ENCODE data around the gene RPS18.

The RPS18 gene

GRCh38 chr6:33292996-33293682 lies 21.3 kb downstream of the RPS18 start:
- no peak overlapping the region for H3K4me3 ChIP-seq (ENCODE audit: low read depth, low read length)
- no peaks in the 10 kb centered on the region for H3K27me3 ChIP-seq (ENCODE audit: control insufficient read depth, insufficient read depth, low read length)
- no peaks in the 10 kb centered on the region for H3K9me3 ChIP-seq (ENCODE audit: control insufficient read depth, insufficient read depth, low read depth, low read length)
- H3K9ac ChIP-seq (ENCODE audit: low read length): no peak overlapping the region
- H3K36me3 ChIP-seq (ENCODE audit: control insufficient read depth, insufficient read depth, low read length): peaks cover 51% of the 10 kb centered on the region
- no peak overlapping the region for H3K27ac ChIP-seq (ENCODE audit: low read depth, low read length)
- H3K4me1 ChIP-seq (ENCODE audit: control insufficient read depth, insufficient read depth, low read length): peaks cover 14% of the 10 kb centered on the region

GRCh38 chr6:33294086-33294823 lies 22.4 kb downstream of the RPS18 start:
- Histone ChIP-seq H3K9ac (ENCODE audit: low read length) (no peak overlapping the region), H3K4me3 (ENCODE audit: low read depth, low read length) (no peak overlapping the region), H3K27me3 (ENCODE audit: control insufficient read depth, insufficient read depth, low read length) (no peaks in the 10 kb centered on the region), H3K4me1 (ENCODE audit: control insufficient read depth, insufficient read depth, low read length) (peaks cover 11% of the 10 kb centered on the region), H3K9me3 (ENCODE audit: control insufficient read depth, insufficient read depth, low read depth, low read length) (no peaks in the 10 kb centered on the region), H3K27ac (ENCODE audit: low read depth, low read length) (no peak overlapping the region), H3K36me3 (ENCODE audit: control insufficient read depth, insufficient read depth, low read length) (peaks cover 50% of the 10 kb centered on the region)

GRCh38 chr6:33295621-33296369 lies 23.9 kb downstream of the RPS18 start:
- Histone ChIP-seq H3K4me1 (ENCODE audit: control insufficient read depth, insufficient read depth, low read length) (peaks cover 6% of the 10 kb centered on the region; the same call in 1 of the 2 replicates), H3K9ac (ENCODE audit: low read length) (no peak overlapping the region), H3K27me3 (ENCODE audit: control insufficient read depth, insufficient read depth, low read length) (no peaks in the 10 kb centered on the region), H3K27ac (ENCODE audit: low read depth, low read length) (no peak overlapping the region), H3K36me3 (ENCODE audit: control insufficient read depth, insufficient read depth, low read length) (peaks cover 50% of the 10 kb centered on the region), H3K9me3 (ENCODE audit: control insufficient read depth, insufficient read depth, low read depth, low read length) (no peaks in the 10 kb centered on the region), H3K4me3 (ENCODE audit: low read depth, low read length) (no peak overlapping the region)

- peak overlapping the region; percentile 68 for H3K9ac ChIP-seq (ENCODE audit: low read length)
- H3K36me3 ChIP-seq (ENCODE audit: control insufficient read depth, insufficient read depth, low read length): peaks cover 39% of the 10 kb centered on the region
- H3K27ac ChIP-seq (ENCODE audit: low read depth, low read length): no peak overlapping the region
- H3K4me3 ChIP-seq (ENCODE audit: low read depth, low read length): peak overlapping the region; percentile 97
- H3K4me1 ChIP-seq (ENCODE audit: control insufficient read depth, insufficient read depth, low read length): peaks cover 6% of the 10 kb centered on the region; the same call in 1 of the 2 replicates
- no peaks in the 10 kb centered on the region for H3K9me3 ChIP-seq (ENCODE audit: control insufficient read depth, insufficient read depth, low read depth, low read length)
- H3K27me3 ChIP-seq (ENCODE audit: control insufficient read depth, insufficient read depth, low read length): no peaks in the 10 kb centered on the region
Measured at GRCh38 chr6:33296797-33297405, 25.0 kb downstream of the RPS18 start.

GRCh38 chr6:33297406-33297955 lies 25.6 kb downstream of the RPS18 start:
- Histone ChIP-seq H3K36me3 (ENCODE audit: control insufficient read depth, insufficient read depth, low read length) (peaks cover 33% of the 10 kb centered on the region), H3K9me3 (ENCODE audit: control insufficient read depth, insufficient read depth, low read depth, low read length) (no peaks in the 10 kb centered on the region), H3K27ac (ENCODE audit: low read depth, low read length) (no peak overlapping the region), H3K9ac (ENCODE audit: low read length) (peak overlapping the region; percentile 68), H3K4me1 (ENCODE audit: control insufficient read depth, insufficient read depth, low read length) (peaks cover 6% of the 10 kb centered on the region; the same call in 1 of the 2 replicates), H3K27me3 (ENCODE audit: control insufficient read depth, insufficient read depth, low read length) (no peaks in the 10 kb centered on the region), H3K4me3 (ENCODE audit: low read depth, low read length) (peak overlapping the region; percentile 97)

- no peak overlapping the region for H3K27ac ChIP-seq (ENCODE audit: low read depth, low read length)
Measured at GRCh38 chr6:33297956-33298772, 26.3 kb downstream of the RPS18 start.

GRCh38 chr6:33298773-33299236 lies 26.9 kb downstream of the RPS18 start, which contains the start of gene RGL2:
TSS of gene RGL2 (minus strand) at chr6:33298942. CDS start at chr6:33298610, 332 bp downstream.
- H3K4me3 ChIP-seq (ENCODE audit: low read depth, low read length): peak within 1 kb of the TSS; percentile 97
- H3K36me3 ChIP-seq (ENCODE audit: control insufficient read depth, insufficient read depth, low read length): peaks cover 20% of the 10 kb centered on the region
- no peaks in the 10 kb centered on the region for H3K27me3 ChIP-seq (ENCODE audit: control insufficient read depth, insufficient read depth, low read length)
- H3K27ac ChIP-seq (ENCODE audit: low read depth, low read length): peak within 1 kb of the TSS; percentile 80
- peaks cover 6% of the 10 kb centered on the region; the same call in 1 of the 2 replicates for H3K4me1 ChIP-seq (ENCODE audit: control insufficient read depth, insufficient read depth, low read length)
- peak within 1 kb of the TSS; percentile 86 for H3K9ac ChIP-seq (ENCODE audit: low read length)
- H3K9me3 ChIP-seq (ENCODE audit: control insufficient read depth, insufficient read depth, low read depth, low read length): no peaks in the 10 kb centered on the region

More at GRCh38 chr6:33297956-33298772, 26.3 kb downstream of the RPS18 start:
- H3K36me3 ChIP-seq (ENCODE audit: control insufficient read depth, insufficient read depth, low read length): peaks cover 27% of the 10 kb centered on the region
- no peaks in the 10 kb centered on the region for H3K27me3 ChIP-seq (ENCODE audit: control insufficient read depth, insufficient read depth, low read length)
- H3K4me1 ChIP-seq (ENCODE audit: control insufficient read depth, insufficient read depth, low read length): peaks cover 6% of the 10 kb centered on the region; the same call in 1 of the 2 replicates
- H3K4me3 ChIP-seq (ENCODE audit: low read depth, low read length): peak overlapping the region; percentile 97
- peak overlapping the region; percentile 68 for H3K9ac ChIP-seq (ENCODE audit: low read length)
- no peaks in the 10 kb centered on the region for H3K9me3 ChIP-seq (ENCODE audit: control insufficient read depth, insufficient read depth, low read depth, low read length)

GRCh38 chr6:33299237-33299944 lies 27.5 kb downstream of the RPS18 start:
- Histone ChIP-seq H3K4me3 (ENCODE audit: low read depth, low read length) (peak overlapping the region; percentile 97), H3K27me3 (ENCODE audit: control insufficient read depth, insufficient read depth, low read length) (no peaks in the 10 kb centered on the region), H3K9me3 (ENCODE audit: control insufficient read depth, insufficient read depth, low read depth, low read length) (no peaks in the 10 kb centered on the region), H3K9ac (ENCODE audit: low read length) (peak overlapping the region; percentile 86), H3K4me1 (ENCODE audit: control insufficient read depth, insufficient read depth, low read length) (peaks cover 6% of the 10 kb centered on the region; the same call in 1 of the 2 replicates), H3K36me3 (ENCODE audit: control insufficient read depth, insufficient read depth, low read length) (peaks cover 16% of the 10 kb centered on the region), H3K27ac (ENCODE audit: low read depth, low read length) (peak overlapping the region; percentile 80)

- no peaks in the 10 kb centered on the region for H3K27me3 ChIP-seq (ENCODE audit: control insufficient read depth, insufficient read depth, low read length)
- no peaks in the 10 kb centered on the region; the same call in 1 of the 2 replicates for H3K36me3 ChIP-seq (ENCODE audit: control insufficient read depth, insufficient read depth, low read length)
- H3K4me3 ChIP-seq (ENCODE audit: low read depth, low read length): no peak overlapping the region
- H3K27ac ChIP-seq (ENCODE audit: low read depth, low read length): no peak overlapping the region
- peaks cover 5% of the 10 kb centered on the region; the same call in 1 of the 2 replicates for H3K4me1 ChIP-seq (ENCODE audit: control insufficient read depth, insufficient read depth, low read length)
- H3K9me3 ChIP-seq (ENCODE audit: control insufficient read depth, insufficient read depth, low read depth, low read length): no peaks in the 10 kb centered on the region
- no peak overlapping the region for H3K9ac ChIP-seq (ENCODE audit: low read length)
Measured at GRCh38 chr6:33301877-33302276, 30.0 kb downstream of the RPS18 start.

Measured in HUES6 (cell line).